Right lobe of liver (tissue), 6 donors: ENCODE results near the gene RNASE7. TPM values are rescaled to one million over a fixed set of nuclear protein-coding genes. Genes with fewer than 3 reads are reported as not detected.
A peak's percentile ranks its signal among the peaks of the same experiment; 100 is the strongest.

Source experiments
- ATAC-seq, 4 donors: fragments of 200-7000 bp; cut with Tn5 transposase; one replicate each; pipeline ENCODE4 v1.9.1; 2020; ENCODE audit warnings: mild to moderate bottlenecking in 4 of 4, moderate library complexity in 4 of 4
- DNase-seq, 3 donors: peaks; one replicate each; pipeline ENCODE4 v3.0.0-alpha.2; 2020
- H3K27ac ChIP-seq, 3 donors: fragments of 200-600 bp; one replicate each; pipeline ENCODE4 v1.8.0; 2022
- H3K27me3 ChIP-seq, 2 donors: fragments of 200-600 bp; one replicate each; pipeline ENCODE4 v1.8.0; 2022
- H3K36me3 ChIP-seq, 4 donors: fragments of 200-600 bp; sonication (generic) in 1 of 4; one replicate each; pipeline versions ENCODE4 v1.5.1 to v1.8.0; 2017 to 2022; ENCODE audit warnings: control low read depth in 1 of 4
- H3K4me1 ChIP-seq, 4 donors: fragments of 200-600 bp; sonication (generic) in 1 of 4; one replicate each; pipeline versions ENCODE4 v1.5.1 to v1.8.0; 2017 to 2022; ENCODE audit warnings: control low read depth in 1 of 4
- H3K4me3 ChIP-seq, 3 donors: fragments of 200-600 bp; one replicate each; pipeline ENCODE4 v1.8.0; 2022
- H3K9me3 ChIP-seq, 4 donors: fragments of 200-600 bp; sonication (generic) in 1 of 4; one replicate each; pipeline versions ENCODE4 v1.5.1 to v1.8.0; 2017 to 2022; ENCODE audit warnings: control low read depth in 1 of 4
- CTCF ChIP-seq, 4 donors: fragments of 200-600 bp in 3 of 4; fragments of 450-650 bp in 1 of 4; IDR thresholded peaks; one replicate each; pipeline versions ENCODE4 v1.5.1 to v1.8.0; 2016 to 2022; ENCODE audit warnings: antibody characterized with exemption in 4 of 4, mild to moderate bottlenecking in 2 of 4
- POLR2A ChIP-seq: fragments of 450-650 bp; IDR thresholded peaks from one replicate; pipeline ENCODE4 v1.6.1; 2017; ENCODE audit warnings: antibody characterized with exemption, mild to moderate bottlenecking
- WGBS: methylation state at CpG from one replicate; pipeline ENCODE4 v1.1.6; 2018; ENCODE audit warnings: low coverage, low lambda C conversion rate; ENCODE audit not compliant: insufficient coverage; ENCODE audit errors: missing lambda C conversion rate; 5-methylcytosine and 5-hydroxymethylcytosine counted together
- intact Hi-C, 2 donors: fragments of 100-400 bp; cut with DNase I; formaldehyde crosslinking; loops; one replicate each; pipeline versions ENCODE4 v1.11.2 to v1.14.1; 2022
- total RNA-seq, 6 experiments: library from RNA; depleted of rRNA in 2 of 6; stranded (reverse); fragments of >200 nt in 2 of 6; fragmentation: NEBNext Ultra II Directional in 3 of 6; extraction: Animal tissue kit (Norgen Biotek cat#: 25700) in 3 of 6; gene quantifications; one replicate each; pipeline versions ENCODE4 v1.1.0 to v1.2.4, GENCODE V29; 2016 to 2023
- donor health status: DM: no; HTN: yes; CAD: no.
- donor health status: DM: no; HTN: no; CAD: no.
- donor health status: DM: no; HTN: no; CAD: no.
- donor health status: DM: no; HTN: yes; CAD: no.
- donor health status: DM: no; HTN: yes; CAD: no.

Gene RNASE7
- total RNA-seq, 6 experiments from 2014 or later = 0.18 to 0.31 (median 0.22) TPM; not detected in 3

GRCh38 chr14:21054123-21054767 lies 12.1 kb downstream of the RNASE7 start:
- ATAC-seq = peak; percentile 79 to 86 (median 80)
- H3K9me3 ChIP-seq = no peaks in the 10 kb centered on the region
- peaks cover 0 to 49% (median 20%) of the 10 kb centered on the region in 4 donors for H3K4me1 ChIP-seq
- H3K4me3 ChIP-seq = no peak overlapping the region
- no peaks in the 10 kb centered on the region for H3K36me3 ChIP-seq
- WGBS = 3% methylated on average over 3 of the region's 3 CpGs
- H3K27ac ChIP-seq = peak overlapping the region; percentile 13 to 74 (median 54)
- peak; percentile 65 to 86 (median 83) for DNase-seq
- intact Hi-C loops = no loop called here
- no peak for TF ChIP-seq CTCF (IDR thresholded peaks at IDR 0.05)
- no peak for TF ChIP-seq POLR2A
- no peaks in the 10 kb centered on the region for H3K27me3 ChIP-seq

- peaks cover 0 to 44% (median 19%) of the 10 kb centered on the region in 4 donors for H3K4me1 ChIP-seq
- H3K27ac ChIP-seq = peak overlapping the region; percentile 24 to 74 (median 54)
- WGBS = 26% methylated on average over 4 of the region's 4 CpGs
- H3K36me3 ChIP-seq = no peaks in the 10 kb centered on the region
- ATAC-seq = peak in 1 of 4 donors; percentile 5
- TF ChIP-seq CTCF (IDR thresholded peaks at IDR 0.05) (no peak), POLR2A (no peak)
- DNase-seq = no peak
- H3K4me3 ChIP-seq = no peak overlapping the region
- H3K9me3 ChIP-seq = no peaks in the 10 kb centered on the region
- intact Hi-C loops = loop anchor here in 1 of 2 donors (5.0 kb wide), 1 partner anchor 48 kb away; the partner anchor contains the start of gene TMEM253
- H3K27me3 ChIP-seq = no peaks in the 10 kb centered on the region
Measured at GRCh38 chr14:21054768-21055145, 12.6 kb downstream of the RNASE7 start.

GRCh38 chr14:21055432-21056117 lies 13.4 kb downstream of the RNASE7 start:
- intact Hi-C loops = loop anchor here in 1 of 2 donors (5.0 kb wide), 1 partner anchor 47 kb away; the partner anchor contains the start of gene TMEM253
- ATAC-seq = peak; percentile 79 to 90 (median 83)
- H3K27ac ChIP-seq = peak overlapping the region; percentile 24 to 74 (median 54)

More at GRCh38 chr14:21055432-21056117, 13.4 kb downstream of the RNASE7 start:
- Histone ChIP-seq H3K9me3 (no peaks in the 10 kb centered on the region), H3K27me3 (no peaks in the 10 kb centered on the region), H3K4me3 (peak overlapping the region in 2 of 3 donors; percentile 6 to 34), H3K36me3 (no peaks in the 10 kb centered on the region), H3K4me1 (peaks cover 0 to 51% (median 19%) of the 10 kb centered on the region in 4 donors)
- TF ChIP-seq CTCF (IDR thresholded peaks at IDR 0.05) (peak in 1 of 4 donors; percentile 39), POLR2A (peak; percentile 53)
- 21% methylated on average over 4 of the region's 5 CpGs for WGBS
- DNase-seq = peak; percentile 43 to 89 (median 74)
